Stimulated activated CD4-positive, alpha-beta T cell treated with anti-CD3 and anti-CD28 coated beads, Interleukin-4, amount 100 ng/mL, for 24 hours (primary cell): Measurements from ENCODE around the gene THAP10.
A peak's percentile ranks its signal among the peaks of the same experiment; 100 is the strongest.
"Not testable (repeated sequence)": the region's sequence is repeated elsewhere in the genome, so short reads cannot be mapped to it uniquely, and the experiment has no call there.

ENCODE experiments used
- DNase-seq: peaks from one replicate; pipeline ENCODE4 v3.0.0-alpha.2; 2020

The THAP10 gene

DNA sequence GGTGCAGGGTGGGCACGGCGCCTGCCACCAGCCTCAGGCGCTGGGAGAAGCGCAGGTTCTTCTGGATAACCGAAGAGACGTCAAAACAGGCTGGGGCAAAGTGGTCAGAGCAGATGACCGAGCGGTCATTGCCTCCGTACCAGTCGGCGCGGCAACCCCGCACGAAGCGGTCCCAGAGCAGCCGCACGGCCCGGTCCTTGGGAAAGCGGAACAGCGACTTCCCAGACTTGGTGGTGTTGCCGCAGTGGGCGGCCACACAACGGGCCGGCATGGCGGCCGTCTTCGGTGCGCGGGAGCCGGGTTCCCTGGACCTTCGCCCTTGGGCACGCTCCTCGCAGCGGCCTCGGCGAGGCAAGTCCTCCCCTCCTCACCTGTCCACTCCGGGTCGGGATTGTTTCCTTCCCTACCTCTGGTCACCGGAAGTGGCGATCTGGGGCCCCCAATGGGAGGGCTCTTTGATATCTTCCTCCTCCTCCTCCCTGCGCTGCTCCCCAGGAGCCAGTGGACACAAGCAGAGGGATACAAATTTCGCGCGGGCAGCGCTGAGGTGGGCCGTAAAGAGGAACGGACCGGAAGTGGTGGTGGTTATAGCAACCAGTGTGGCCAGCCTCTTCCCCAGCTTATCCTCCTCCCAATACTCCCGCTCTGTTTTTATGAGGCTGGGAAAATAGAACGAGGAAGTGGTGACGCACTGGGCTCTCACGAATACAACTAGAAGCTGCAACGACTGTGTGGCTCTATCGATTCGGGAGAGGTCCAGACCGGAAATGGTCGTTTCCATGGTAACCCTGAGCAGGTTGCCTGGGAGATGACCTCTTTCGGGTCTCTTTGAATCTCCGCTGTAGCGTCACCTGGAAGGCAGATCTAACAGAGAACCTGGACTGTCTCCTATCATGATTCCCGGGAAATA lies at the start of gene THAP10, which contains the start of gene LRRC49:
Gene THAP10, minus strand, starts transcription at position 432 of the 910 bp plus-strand sequence. Its CDS starts 161 bp downstream, at position 271.
Gene LRRC49, plus strand, starts transcription at position 825 of the 910 bp plus-strand sequence. Its CDS starts 69 bp downstream, at position 894.
- DNase-seq: peak; percentile 43

DNA sequence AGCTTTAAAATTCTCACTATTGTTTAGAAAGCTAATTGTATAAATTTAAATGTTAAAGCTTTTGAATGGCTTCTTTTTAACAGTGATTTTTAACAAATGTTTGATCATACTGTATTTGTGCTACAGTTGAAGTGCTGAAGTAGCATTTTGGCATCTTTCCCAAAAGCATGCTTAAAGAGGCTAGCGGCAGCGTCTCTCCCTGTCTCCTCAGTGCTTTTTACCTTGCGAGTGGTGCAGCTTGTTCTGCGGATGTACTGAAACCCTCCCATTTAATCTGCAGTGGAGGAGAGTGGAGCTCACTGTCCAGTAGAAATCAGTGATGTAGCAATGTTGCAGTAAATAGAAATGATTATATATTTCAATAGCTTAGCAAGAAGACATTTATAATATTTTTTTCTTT lies 44.1 kb upstream of the THAP10 start:
- no peak for DNase-seq

DNA sequence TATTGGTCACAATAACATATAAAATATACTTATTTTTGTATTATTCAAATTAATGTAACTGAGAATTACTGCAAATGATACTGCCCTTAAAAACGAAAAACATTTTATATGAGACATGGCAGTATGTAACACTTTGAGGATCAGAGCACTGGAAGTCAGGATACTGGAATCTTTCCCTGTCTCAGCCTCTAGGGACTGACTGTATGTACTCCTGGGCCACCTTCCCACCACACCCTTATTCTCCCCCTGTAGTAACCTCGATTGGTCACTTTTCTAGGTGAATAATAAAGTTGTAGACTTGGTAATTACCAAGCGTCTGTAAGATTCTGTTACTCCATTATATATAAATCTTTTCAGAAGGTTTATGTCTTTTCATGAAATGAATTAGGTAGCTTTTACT lies 43.4 kb upstream of the THAP10 start:
- no peak for DNase-seq

DNA sequence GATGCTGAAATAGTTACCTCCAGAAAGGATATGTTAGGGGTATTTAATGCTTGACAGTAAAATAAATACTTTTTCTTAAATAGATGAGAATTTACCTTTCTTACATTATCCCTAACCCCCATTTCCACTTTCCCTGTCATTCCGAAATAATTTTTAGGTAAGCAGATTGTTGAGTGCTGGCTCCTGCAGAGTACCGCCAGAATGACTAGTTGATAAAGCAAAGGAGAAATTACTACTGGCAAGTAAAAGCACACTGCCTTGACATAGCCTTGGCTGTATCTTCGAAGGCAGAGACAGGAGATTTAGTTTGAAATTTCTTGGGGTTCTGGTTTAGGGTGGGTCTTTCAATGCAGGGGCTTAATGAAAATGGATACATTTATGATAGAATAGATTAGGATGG lies 41.2 kb upstream of the THAP10 start:
- DNase-seq: no peak

DNA sequence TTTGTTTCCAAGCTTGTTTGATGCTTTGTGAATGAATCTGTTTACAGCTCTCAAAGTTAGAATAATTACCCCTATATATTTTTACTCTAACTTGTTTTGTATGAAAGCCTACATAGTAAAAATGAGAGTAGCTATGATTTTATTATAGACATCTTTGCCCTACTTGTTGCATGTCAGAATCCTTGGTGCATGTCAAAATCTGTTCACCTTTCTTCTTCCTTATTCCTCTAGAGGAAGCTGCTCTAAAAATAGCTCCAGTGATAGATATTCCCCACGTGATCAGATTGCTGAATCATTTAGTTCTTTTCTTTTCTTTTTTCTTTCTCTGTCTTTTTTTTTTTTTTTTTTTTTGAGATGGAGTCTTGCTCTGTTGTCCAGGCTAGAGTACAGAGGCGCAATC lies 40.2 kb upstream of the THAP10 start:
- DNase-seq: no peak

DNA sequence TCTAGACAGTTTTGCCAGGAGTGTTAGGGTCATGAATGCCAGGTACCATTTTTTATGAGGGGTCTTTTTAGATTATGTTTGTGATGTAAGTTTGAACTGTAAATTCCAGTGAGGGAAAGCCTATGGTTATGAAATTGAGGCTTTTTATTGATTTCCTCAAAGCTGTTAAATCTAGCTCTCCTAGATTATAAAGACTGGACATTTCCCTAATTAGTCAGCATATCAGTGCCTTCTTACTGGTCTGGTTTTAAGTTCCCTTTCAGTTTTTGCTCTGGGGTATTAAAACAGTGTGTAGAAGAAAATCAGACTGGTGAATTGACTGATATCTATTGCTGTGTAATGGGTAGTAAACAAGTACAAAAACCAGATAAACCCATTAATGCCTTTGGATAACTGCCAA lies 39.6 kb upstream of the THAP10 start:
- no peak for DNase-seq

DNA sequence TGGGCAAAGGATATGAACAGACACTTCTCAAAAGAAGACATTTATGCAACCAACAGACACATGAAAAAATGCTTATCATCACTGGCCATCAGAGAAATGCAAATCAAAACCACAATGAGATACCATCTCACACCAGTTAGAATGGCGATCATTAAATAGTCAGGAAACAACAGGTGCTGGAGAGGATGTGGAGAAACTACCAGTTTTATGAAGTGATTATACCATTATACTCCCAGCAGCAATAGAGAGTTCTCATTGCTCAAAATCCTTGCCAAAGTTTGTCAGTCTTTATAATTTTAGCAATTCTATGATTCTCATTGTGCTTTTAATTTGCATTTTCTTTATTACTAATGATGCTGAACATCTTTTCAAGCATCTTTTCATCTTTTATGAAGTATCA lies 34.7 kb upstream of the THAP10 start:
- not testable (repeated sequence) for DNase-seq

DNA sequence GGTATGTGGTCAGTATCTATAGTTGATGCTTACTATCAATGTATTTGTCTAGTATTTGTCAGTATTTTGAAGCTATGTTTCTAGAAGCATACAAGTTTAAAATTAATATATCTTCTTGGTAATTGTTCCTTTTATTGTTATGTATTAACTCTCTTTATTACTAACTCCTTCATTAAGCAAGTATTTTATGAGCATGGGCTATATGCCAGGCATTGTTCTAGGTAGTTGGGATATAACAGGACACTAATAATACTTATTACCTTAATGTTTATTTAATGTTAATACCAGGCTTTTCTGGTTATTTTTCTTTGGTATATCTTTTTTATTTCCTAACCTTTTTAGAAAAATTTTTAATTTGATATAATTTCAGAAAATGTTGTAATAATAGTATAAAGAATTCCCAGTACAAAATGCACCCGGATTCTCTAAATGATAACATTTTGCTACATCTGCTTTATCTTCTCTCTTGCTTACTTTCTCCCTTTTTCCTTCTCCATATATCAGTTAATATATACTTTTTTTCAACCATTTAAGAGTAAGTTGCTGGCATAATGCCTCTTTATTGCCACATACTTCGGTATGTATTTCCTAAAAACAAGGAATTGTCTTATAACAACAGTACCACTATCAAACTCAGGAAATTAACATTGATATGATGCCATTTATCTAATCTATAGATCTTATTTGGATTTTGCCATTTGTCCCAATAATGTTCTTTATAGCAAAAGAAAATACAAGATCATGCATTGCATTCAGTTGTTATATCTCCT lies 31.3 kb upstream of the THAP10 start:
- DNase-seq: no peak

DNA sequence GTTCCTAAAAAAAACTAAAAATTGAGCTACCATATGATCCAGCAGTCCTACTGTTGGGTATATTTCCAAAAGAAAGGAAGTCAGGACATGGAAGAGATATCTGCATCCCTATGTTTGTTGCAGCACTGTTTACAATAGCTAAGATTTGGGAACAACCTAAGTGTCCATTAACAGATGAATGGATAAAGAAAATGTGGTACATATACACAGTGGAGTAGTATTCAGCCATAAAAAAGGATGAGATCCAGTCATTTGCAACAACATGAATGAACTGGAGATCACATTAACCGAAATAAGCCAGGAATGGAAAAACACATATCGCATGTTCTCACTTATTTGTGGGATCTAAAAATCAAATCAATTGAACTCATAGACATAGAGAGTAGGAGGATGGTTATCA lies 29.9 kb upstream of the THAP10 start:
- DNase-seq: no peak

DNA sequence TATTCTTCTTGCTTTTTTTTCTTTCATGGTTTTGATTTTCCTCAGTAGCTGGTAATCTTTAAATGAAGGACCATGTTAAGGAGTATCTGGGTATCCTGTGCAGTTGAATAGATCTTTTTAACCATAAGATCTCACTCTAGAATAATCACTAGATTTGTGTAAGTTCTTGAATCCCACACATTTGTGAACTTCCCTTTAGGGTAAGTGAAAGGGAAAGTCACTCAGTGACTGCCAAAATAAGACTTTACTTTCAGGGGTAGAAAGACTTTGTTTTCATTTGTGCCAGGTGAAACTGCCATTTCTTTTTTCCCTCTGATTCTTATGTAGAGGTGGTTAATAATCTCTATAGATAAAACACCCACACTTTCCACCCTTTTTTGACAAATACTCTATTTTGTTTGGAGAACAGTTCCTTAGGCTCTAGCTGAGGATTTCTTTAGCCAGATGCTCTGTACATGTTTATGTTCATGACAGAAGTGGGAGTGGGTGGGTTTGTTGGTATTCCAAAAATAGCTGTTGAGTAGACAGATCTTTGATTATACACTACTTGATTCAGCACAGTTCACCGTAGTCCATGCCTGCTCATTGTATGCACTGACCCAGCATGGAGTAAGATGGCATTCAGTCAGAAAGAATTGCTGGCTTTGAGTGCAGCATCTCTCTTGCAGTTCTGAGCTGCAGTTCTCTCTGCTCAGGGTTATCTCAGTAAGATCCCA lies 28.9 kb upstream of the THAP10 start:
- no peak for DNase-seq

DNA sequence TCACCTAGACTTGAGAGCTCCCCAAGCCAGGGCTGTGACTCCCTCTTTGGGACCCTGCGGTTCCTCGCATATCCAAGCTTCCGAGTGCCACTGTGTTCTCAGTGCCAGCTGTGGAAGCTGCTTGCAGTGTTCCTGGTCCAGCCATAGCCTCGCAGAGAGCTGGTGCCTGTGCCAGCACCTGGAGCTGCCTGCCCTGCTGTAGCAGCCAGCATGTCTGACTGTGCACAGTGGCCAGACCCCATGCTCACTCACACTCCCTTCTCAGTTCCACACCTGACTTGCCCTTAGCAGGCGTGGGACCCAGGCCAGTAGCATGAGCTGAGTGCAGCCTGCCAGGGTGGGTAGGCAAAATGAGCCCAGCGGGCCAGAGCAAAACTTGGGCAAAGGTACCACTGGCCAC lies 25.7 kb upstream of the THAP10 start:
- DNase-seq: no peak

DNA sequence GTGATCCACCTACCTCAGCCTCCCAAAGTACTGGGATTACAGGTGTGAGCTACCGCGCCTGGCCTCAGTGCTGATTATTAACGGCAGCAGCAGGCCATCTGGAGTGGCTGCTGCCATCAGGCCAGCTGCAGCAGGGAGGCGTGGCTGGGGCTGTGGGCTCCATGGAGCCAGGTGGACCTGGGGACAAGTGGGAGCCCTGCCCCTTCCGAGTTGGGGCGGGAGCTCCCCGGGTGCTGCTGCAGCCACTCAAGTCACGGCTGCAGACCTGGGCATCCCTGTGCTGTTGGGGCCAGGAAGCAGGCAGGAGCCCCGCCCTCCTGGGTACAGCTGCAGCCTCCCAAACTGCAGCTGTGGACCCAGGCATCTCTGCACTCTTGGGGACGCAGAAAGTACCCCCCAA lies 24.3 kb upstream of the THAP10 start:
- DNase-seq: no peak

DNA sequence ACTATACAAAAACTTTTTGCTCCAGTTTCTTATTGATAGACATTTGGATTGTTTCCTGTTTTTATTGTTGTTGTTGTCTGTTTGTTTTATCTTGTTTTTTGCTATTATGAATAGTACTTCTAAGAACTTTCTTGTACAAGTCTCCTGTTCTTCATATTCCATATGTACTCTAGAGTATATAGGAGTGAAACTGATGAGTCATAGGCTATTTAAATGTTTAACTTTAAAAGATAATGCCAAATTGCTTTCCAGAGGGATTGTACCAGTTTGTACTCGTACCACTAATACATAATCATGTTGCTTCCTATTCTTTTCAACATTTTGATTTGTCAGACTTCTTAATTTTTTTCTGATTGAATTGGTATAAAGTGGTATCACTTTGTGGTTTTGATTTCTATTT lies 20.0 kb upstream of the THAP10 start:
- no peak for DNase-seq

DNA sequence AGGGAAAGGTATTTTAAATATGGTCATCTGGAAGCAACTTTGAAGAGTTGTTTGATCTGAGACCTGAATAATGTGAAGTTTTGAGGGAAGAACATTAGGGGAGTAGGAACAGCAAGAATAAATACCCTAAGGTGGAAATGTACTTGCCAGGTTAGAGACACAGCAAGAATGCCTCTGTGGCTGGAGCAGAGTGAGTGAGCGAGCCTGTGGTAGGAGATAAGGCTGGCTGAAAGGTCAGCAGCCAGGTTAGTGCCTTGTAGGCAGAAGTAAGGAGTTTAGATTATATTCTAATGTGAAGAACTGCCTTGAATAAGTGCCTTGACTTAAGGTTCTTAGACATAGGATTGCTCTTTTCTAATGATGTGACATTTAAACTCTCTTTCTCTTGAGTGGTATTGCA lies 18.7 kb upstream of the THAP10 start:
- no peak for DNase-seq

DNA sequence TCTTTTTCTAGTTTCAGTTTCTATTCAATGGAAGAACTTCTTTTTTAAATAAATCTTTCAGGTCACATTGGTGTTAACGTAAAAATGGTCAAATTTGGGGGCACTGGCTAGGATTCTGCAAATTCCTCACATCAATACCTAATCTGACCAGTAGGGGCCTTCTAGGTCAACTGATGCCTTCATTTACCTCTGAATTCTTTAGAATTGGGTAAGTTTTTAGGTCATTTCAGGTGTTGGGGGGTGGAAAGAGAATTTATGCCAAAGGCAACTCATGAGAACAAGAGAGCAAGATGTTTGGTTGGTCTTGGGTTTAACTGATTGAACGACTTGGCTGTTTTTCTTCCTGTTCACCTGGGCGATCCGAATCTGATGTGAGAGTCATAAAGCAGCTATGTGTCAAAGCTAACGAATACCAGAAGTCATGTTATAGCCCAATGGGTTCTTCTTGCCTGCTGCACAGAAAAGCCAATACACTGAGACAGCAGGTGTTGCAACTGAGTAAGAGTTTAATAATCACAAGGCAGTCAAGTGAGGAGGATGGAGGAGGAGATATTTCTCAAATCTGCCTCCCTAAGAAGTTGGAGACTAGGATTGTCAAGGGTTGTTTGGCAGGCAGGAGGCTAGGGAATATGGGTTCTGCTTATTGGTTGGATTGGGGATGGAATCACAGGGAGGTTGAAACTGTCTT lies 15.7 kb upstream of the THAP10 start:
- DNase-seq: no peak

DNA sequence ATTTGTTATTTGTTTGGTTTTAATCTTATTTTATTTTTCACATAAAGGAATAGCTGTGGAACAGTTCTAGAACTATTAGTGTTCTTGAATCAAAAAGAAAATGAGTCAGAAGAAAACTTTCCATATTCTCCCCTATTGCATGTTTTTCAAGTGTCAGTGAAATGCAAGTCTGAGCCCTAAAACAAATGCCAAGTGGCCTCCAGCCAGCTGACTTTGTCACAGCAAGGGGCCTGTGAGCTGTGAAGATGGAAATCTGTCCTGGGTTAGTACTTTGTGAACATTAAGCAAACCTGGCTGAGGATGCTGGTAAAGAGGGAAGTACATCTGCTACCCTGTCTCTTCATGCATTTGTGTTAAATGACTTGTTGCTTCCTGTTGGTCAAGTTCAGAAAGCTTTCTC lies 14.6 kb upstream of the THAP10 start:
- no peak for DNase-seq

DNA sequence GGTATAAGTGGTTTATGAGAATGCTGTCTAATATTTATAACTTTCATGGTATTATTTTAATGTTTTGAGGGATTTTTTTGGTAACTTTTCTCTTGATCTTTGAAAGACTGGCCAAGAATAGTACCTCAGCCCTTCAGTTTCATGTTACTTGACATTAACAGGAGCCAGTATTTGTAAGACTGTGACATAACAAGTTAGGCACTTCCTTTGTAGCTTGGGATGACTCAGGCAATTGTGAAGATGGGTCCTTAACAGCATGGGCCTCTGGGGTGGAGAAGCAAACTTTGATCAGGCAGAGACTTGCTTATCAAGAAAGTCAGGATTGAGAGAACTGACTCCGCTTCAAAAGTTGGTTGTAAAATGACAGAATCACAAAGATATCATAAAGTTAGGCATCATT lies 9.9 kb upstream of the THAP10 start:
- no peak for DNase-seq

DNA sequence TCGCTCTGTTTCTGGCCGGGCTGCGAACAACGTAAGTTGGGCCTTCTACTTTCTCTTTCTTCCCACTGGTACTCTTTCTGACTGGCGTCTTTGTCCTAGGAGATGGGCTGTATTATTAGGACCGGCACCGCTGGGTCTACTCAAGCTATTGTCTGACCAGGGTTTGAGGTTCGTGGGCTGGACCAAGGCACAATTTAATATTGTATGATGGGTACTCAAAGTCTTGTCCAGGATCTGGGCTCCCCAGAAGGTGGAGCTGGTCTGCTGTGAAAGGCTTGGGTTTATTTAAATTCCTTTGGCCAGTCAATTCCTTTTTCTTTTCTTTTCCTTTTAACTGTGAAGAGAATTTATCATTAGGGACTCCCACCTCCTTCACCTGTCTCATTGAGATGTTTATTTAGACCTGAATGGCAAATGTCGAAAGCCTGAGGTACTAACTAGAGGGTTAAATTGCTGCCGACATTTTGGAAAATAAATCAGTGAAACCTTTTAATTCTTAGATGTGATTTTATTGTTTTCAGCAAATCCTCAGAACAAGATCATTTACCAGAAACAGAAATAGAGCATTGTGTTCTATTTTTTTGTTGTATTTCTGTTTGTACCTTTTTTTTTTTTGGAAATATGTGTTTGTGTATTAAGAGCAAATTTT lies 803 bp upstream of the THAP10 start:
- DNase-seq: no peak

DNA sequence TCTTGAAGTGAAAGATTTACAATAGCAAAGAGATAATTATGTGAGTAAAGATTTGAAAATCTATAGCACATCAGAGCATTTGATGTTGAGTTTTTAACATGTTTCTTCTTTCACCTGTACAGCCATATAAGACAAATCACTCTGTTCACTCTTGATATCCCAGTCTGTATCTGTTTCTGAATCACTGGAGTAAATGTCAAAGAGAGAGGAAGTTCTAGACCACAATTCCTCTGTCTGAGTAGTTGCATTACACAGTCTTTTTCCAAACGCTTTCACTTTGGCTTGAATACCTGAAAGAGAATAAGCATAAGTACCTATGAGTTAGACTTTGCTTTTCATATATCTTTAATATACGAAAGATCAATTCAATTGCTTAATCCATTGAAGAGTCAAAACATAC lies 9.9 kb downstream of the THAP10 start:
- no peak for DNase-seq

DNA sequence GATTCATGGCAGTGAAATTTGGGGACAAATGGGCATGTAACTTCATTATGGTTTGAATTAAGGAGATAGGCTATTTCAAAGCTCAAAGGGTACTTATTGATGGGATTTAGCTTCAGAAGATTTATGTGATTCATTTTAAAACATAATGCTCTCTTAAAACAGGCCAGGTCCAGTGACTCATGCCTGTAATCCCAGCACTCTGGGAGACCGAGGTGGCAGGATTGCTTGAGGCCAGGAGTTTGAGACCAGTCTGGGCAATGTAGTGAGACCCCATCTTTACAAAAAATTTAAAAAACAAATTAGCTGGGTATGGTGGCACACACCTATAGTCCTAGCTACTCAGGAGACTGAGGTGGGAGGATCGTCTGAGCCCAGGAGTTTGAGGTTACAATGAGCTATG lies 11.5 kb downstream of the THAP10 start:
- DNase-seq: no peak

DNA sequence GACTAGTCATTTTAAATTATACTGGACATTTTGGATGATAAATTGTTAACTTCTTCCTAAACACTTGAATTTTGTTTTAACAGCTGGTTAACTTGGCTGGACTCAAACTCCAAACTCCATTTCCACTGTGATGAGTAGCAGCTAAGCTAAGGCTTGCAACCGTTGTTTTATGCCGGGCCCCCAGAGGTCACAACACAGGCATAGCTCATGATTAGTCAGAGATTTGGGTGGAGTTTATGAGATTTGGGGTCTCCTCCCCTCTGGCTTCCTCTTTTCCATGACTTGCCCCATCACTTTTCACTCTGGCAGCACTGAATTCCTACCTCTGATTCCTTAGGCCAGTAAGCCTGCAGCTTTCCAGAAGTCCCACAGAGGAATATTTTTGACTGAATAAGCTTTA lies 12.8 kb downstream of the THAP10 start:
- no peak for DNase-seq

DNA sequence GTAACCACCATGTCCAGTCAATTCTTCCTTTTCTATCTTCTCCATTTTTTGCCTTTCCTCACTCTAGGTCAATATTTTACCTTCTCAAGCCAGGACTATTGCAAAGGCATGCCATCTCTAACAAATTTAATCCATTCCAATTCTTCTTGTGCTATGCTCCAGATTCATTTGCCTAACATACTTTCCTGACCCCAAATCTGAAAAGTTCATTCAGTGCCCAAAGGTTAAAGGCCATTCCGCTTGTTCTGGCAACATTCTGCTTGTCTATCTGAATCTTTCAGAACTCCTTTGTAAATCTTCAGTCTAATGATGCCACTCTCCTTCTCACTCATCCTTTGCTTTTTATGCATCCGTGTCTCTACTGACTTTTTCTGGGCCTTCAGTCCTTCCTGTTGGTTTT lies 15.6 kb downstream of the THAP10 start:
- no peak for DNase-seq
